BE2C (cell line): ENCODE measurements around the gene ATCAY.
"Not testable (repeated sequence)": the region's sequence is repeated elsewhere in the genome, so short reads cannot be mapped to it uniquely, and the experiment has no call there.

Source experiments
- DNase-seq: peaks from one replicate; pipeline ENCODE4 v3.0.0-alpha.2; 2020
- H3K27me3 ChIP-seq: fragments of 250-450 bp; sonication (Bioruptor Pico); 2 replicates; pipeline ENCODE4 v1.5.1; 2020; ENCODE audit warnings: mild to moderate bottlenecking
- H3K36me3 ChIP-seq: fragments of 250-450 bp; sonication (Bioruptor Pico); 2 replicates; pipeline ENCODE4 v1.5.1; 2020; ENCODE audit warnings: mild to moderate bottlenecking
- H3K4me1 ChIP-seq: fragments of 250-450 bp; sonication (Bioruptor Pico); 2 replicates; pipeline ENCODE4 v1.5.1; 2020
- H3K4me3 ChIP-seq: 2 replicates; pipeline ENCODE4 v1.5.1; 2011; ENCODE audit warnings: low read depth, low read length
- H3K9me3 ChIP-seq: fragments of 250-450 bp; sonication (Bioruptor Pico); 2 replicates; pipeline ENCODE4 v1.5.1; 2020
- CTCF ChIP-seq: IDR thresholded peaks from 2 replicates; pipeline ENCODE4 v1.5.1; 2012; ENCODE audit warnings: mild to moderate bottlenecking, low read depth, low read length

The ATCAY gene

GRCh38 chr19:3890591-3890990 lies 10.1 kb downstream of the ATCAY start:
- H3K4me3 ChIP-seq = no peak overlapping the region
- no peaks in the 10 kb centered on the region for H3K27me3 ChIP-seq
- no peak for DNase-seq
- H3K9me3 ChIP-seq = no peaks in the 10 kb centered on the region
- H3K4me1 ChIP-seq = no peaks in the 10 kb centered on the region
- no peak for TF ChIP-seq CTCF
- H3K36me3 ChIP-seq = peaks cover 27% of the 10 kb centered on the region

GRCh38 chr19:3893509-3894179 lies 13.2 kb downstream of the ATCAY start:
- no peak for TF ChIP-seq CTCF
- no peaks in the 10 kb centered on the region for H3K27me3 ChIP-seq
- no peaks in the 10 kb centered on the region for H3K4me1 ChIP-seq
- H3K4me3 ChIP-seq = no peak overlapping the region
- H3K36me3 ChIP-seq = peaks cover 27% of the 10 kb centered on the region
- DNase-seq = no peak
- peaks cover 5% of the 10 kb centered on the region for H3K9me3 ChIP-seq

GRCh38 chr19:3894959-3895358 lies 14.5 kb downstream of the ATCAY start:
- peaks cover 28% of the 10 kb centered on the region for H3K36me3 ChIP-seq
- not testable (repeated sequence) for DNase-seq, H3K4me3 ChIP-seq, H3K27me3 ChIP-seq, H3K9me3 ChIP-seq, H3K4me1 ChIP-seq

GRCh38 chr19:3895788-3896187 lies 15.3 kb downstream of the ATCAY start:
- H3K4me1 ChIP-seq = no peaks in the 10 kb centered on the region
- TF ChIP-seq CTCF = no peak
- no peak overlapping the region for H3K4me3 ChIP-seq
- H3K9me3 ChIP-seq = peaks cover 5% of the 10 kb centered on the region
- peaks cover 24% of the 10 kb centered on the region for H3K36me3 ChIP-seq
- H3K27me3 ChIP-seq = no peaks in the 10 kb centered on the region
- no peak for DNase-seq

- H3K27me3 ChIP-seq = no peaks in the 10 kb centered on the region
- H3K4me1 ChIP-seq = no peaks in the 10 kb centered on the region
- TF ChIP-seq CTCF = no peak
- no peak overlapping the region for H3K4me3 ChIP-seq
- peaks cover 5% of the 10 kb centered on the region for H3K9me3 ChIP-seq
- H3K36me3 ChIP-seq = peaks cover 18% of the 10 kb centered on the region
- DNase-seq = no peak
Observed at GRCh38 chr19:3897936-3898335, 17.5 kb downstream of the ATCAY start.

GRCh38 chr19:3898426-3898825 lies 17.9 kb downstream of the ATCAY start:
- Histone ChIP-seq H3K4me3 (no peak overlapping the region), H3K4me1 (no peaks in the 10 kb centered on the region), H3K36me3 (peaks cover 23% of the 10 kb centered on the region), H3K9me3 (peaks cover 5% of the 10 kb centered on the region), H3K27me3 (no peaks in the 10 kb centered on the region)
- TF ChIP-seq CTCF = no peak
- DNase-seq = no peak
